Subcutaneous adipose tissue (tissue), 4 donors: ENCODE measurements around the gene AHR. TPM values are rescaled to one million over a fixed set of nuclear protein-coding genes. Genes with fewer than 3 reads are reported as not detected.

Experiments used
- CTCF ChIP-seq: fragments of 450-650 bp; IDR thresholded peaks from one replicate; pipeline ENCODE4 v1.5.1; 2016; ENCODE audit warnings: low read depth, mild to moderate bottlenecking, control low read depth, antibody characterized with exemption, moderate library complexity
- total RNA-seq, 4 donors: library from RNA; depleted of rRNA; stranded (reverse); fragments of >200 nt; gene quantifications; one replicate each; pipeline ENCODE4 v1.1.0, GENCODE V29; 2016

The AHR gene
- total RNA-seq, 4 donors from 2014 or later, result 72.3 to 166 (median 109) TPM

- no peak for TF ChIP-seq CTCF
Observed at GRCh38 chr7:17305387-17306171, 7.1 kb downstream of the AHR start.

- no peak for TF ChIP-seq CTCF
Observed at GRCh38 chr7:17307000-17307399, 8.5 kb downstream of the AHR start.

GRCh38 chr7:17307558-17307957, 9.1 kb downstream of the AHR start:
- TF ChIP-seq CTCF, result no peak

GRCh38 chr7:17307969-17308648, 9.7 kb downstream of the AHR start:
- TF ChIP-seq CTCF, result no peak

GRCh38 chr7:17311194-17311593, 12.7 kb downstream of the AHR start:
- TF ChIP-seq CTCF, result no peak

- no peak for TF ChIP-seq CTCF
Observed at GRCh38 chr7:17311952-17312351, 13.5 kb downstream of the AHR start.

GRCh38 chr7:17312641-17313040, 14.2 kb downstream of the AHR start:
- TF ChIP-seq CTCF, result no peak
